ENCODE results near the gene NKTR. TPM values are rescaled to one million over a fixed set of nuclear protein-coding genes. Genes with fewer than 3 reads are reported as not detected.
A peak's percentile ranks its signal among the peaks of the same experiment; 100 is the strongest.

The NKTR gene
- total RNA-seq, 1 experiment from 2014 or later: 39.0 TPM

DNA sequence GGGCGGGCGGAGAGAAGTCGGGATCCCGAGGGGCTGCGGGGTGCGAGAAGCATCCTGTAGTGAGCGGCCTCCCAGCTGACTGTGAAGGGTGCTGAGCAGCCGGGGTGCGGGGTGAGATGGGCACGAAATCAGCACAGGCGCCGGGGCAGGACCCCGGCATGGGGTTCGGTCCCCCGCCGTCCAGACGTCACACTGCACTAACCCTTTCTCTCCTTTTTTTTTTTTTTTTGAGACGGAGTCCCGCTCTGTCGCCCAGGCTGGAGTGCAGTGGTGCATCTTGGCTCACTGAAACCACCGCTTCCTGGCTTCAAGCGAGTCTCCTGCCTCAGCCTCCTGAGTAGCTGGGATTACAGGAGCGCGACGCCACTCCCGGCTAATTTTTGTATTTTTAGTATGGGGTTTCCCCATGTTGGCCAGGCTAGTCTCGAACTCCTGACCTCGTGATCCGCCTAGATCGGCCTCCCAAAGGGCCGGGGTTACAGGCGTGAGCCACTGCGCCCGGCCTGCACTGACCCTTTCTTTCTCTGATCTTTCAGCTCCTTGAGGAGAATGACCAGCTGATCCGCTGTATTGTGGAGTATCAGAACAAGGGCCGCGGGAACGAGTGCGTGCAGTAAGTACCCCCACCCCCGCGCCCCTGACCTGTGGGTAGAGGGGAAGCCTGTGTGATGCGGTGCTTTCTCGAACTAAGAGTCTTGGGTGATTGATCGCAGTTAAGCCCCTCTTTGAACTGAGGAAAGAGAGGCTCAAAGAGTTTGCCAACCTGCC is 9.3 kb upstream of the NKTR start:
- no peaks in the 10 kb centered on the region for H3K9me3 ChIP-seq (ENCODE audit: control insufficient read depth, insufficient read depth, low read depth, low read length)
- H3K27me3 ChIP-seq (ENCODE audit: control insufficient read depth, insufficient read depth, low read length): no peaks in the 10 kb centered on the region
- H3K36me3 ChIP-seq (ENCODE audit: control insufficient read depth, insufficient read depth, low read length): no peaks in the 10 kb centered on the region
- ChIA-PET POLR2A (interaction anchor here (0.6 to 0.7 kb wide), 2 partner anchors 113 to 431 kb away, joined by 3 to 8 read pairs; no protein-coding TSS in a partner anchor), CTCF (interaction anchor here (0.7 kb wide), 2 partner anchors 47 to 67 kb away, joined by 3 to 6 read pairs; no protein-coding TSS in a partner anchor)
- no TSS peak for BruUV-seq (replicated peaks)
- H3K4me1 ChIP-seq (ENCODE audit: control insufficient read depth, insufficient read depth, low read length): peaks cover 10% of the 10 kb centered on the region
- H3K27ac ChIP-seq (ENCODE audit: low read length): peak overlapping the region; percentile 61
- no peak for DNase-seq (ENCODE audit: low read depth, low spot score)
- H3K4me3 ChIP-seq (ENCODE audit: low read depth in 2 of 2, low read length in 2 of 2): peak overlapping the region; percentile 55 to 72
- in situ Hi-C loops (cut with HindIII; ENCODE audit: low pct_unique_long_range_greater_than_20kb, low sequenced_read_pairs) (no loop called here), intact Hi-C loops (cut with micrococcal nuclease; ENCODE audit: unreplicated experiment) (no loop called here)
- no peak for TF ChIP-seq TCF7L2 (IDR thresholded peaks at IDR 0.05; ENCODE audit: low read depth, low read length)
- TF ChIP-seq, protein P1, sequence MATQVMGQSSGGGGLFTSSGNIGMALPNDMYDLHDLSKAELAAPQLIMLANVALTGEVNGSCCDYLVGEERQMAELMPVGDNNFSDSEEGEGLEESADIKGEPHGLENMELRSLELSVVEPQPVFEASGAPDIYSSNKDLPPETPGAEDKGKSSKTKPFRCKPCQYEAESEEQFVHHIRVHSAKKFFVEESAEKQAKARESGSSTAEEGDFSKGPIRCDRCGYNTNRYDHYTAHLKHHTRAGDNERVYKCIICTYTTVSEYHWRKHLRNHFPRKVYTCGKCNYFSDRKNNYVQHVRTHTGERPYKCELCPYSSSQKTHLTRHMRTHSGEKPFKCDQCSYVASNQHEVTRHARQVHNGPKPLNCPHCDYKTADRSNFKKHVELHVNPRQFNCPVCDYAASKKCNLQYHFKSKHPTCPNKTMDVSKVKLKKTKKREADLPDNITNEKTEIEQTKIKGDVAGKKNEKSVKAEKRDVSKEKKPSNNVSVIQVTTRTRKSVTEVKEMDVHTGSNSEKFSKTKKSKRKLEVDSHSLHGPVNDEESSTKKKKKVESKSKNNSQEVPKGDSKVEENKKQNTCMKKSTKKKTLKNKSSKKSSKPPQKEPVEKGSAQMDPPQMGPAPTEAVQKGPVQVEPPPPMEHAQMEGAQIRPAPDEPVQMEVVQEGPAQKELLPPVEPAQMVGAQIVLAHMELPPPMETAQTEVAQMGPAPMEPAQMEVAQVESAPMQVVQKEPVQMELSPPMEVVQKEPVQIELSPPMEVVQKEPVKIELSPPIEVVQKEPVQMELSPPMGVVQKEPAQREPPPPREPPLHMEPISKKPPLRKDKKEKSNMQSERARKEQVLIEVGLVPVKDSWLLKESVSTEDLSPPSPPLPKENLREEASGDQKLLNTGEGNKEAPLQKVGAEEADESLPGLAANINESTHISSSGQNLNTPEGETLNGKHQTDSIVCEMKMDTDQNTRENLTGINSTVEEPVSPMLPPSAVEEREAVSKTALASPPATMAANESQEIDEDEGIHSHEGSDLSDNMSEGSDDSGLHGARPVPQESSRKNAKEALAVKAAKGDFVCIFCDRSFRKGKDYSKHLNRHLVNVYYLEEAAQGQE (IDR thresholded peaks at IDR 0.05; ENCODE audit: insufficient read depth in 1 of 2, low read depth in 2 of 2, low read length in 1 of 2): no peak
- TF ChIP-seq, protein P2, sequence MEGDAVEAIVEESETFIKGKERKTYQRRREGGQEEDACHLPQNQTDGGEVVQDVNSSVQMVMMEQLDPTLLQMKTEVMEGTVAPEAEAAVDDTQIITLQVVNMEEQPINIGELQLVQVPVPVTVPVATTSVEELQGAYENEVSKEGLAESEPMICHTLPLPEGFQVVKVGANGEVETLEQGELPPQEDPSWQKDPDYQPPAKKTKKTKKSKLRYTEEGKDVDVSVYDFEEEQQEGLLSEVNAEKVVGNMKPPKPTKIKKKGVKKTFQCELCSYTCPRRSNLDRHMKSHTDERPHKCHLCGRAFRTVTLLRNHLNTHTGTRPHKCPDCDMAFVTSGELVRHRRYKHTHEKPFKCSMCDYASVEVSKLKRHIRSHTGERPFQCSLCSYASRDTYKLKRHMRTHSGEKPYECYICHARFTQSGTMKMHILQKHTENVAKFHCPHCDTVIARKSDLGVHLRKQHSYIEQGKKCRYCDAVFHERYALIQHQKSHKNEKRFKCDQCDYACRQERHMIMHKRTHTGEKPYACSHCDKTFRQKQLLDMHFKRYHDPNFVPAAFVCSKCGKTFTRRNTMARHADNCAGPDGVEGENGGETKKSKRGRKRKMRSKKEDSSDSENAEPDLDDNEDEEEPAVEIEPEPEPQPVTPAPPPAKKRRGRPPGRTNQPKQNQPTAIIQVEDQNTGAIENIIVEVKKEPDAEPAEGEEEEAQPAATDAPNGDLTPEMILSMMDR (IDR thresholded peaks at IDR 0.05): no peak
- no peak for TF ChIP-seq POLR2AphosphoS5 (IDR thresholded peaks at IDR 0.05; ENCODE audit: low read depth, low read length)
- no peak for TF ChIP-seq SIN3A (IDR thresholded peaks at IDR 0.05; ENCODE audit: borderline replicate concordance, insufficient read depth, low read depth, low read length)
- ATAC-seq: no peak; the same call in 1 of the 2 replicates

DNA sequence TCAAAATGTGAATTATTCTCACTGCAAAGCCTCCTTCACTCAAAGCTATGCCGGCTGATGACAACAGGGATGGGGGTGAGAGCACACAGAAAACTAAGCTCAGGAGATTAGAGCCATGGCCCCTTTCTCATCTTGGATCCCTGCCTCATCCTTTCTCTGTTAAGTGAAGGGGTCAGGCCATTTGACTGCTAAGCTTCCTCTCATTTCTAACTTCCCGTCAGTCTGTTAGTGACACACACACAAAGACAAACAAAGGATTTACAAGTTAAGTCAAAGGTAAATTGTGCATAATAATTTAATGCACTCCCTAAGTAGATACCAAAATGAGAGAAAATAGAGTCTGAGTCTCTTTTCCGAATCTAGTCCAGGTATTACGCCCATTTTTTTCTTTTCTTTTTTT is 8.7 kb upstream of the NKTR start:
- CTCF ChIA-PET: no interaction called here
- Histone ChIP-seq H3K36me3 (ENCODE audit: control insufficient read depth, insufficient read depth, low read length) (no peaks in the 10 kb centered on the region), H3K27me3 (ENCODE audit: control insufficient read depth, insufficient read depth, low read length) (no peaks in the 10 kb centered on the region), H3K27ac (ENCODE audit: low read length) (peak overlapping the region; percentile 61), H3K9me3 (ENCODE audit: control insufficient read depth, insufficient read depth, low read depth, low read length) (no peaks in the 10 kb centered on the region), H3K4me3 (ENCODE audit: low read depth in 2 of 2, low read length in 2 of 2) (peak overlapping the region; percentile 55 to 72), H3K4me1 (ENCODE audit: control insufficient read depth, insufficient read depth, low read length) (peaks cover 10% of the 10 kb centered on the region)
- in situ Hi-C loops (cut with HindIII; ENCODE audit: low pct_unique_long_range_greater_than_20kb, low sequenced_read_pairs): no loop called here
- TF ChIP-seq POLR2AphosphoS5 (IDR thresholded peaks at IDR 0.05; ENCODE audit: low read depth, low read length) (no peak), SIN3A (IDR thresholded peaks at IDR 0.05; ENCODE audit: borderline replicate concordance, insufficient read depth, low read depth, low read length) (no peak), TCF7L2 (IDR thresholded peaks at IDR 0.05; ENCODE audit: low read depth, low read length) (no peak)
- TF ChIP-seq, protein P1 (IDR thresholded peaks at IDR 0.05; ENCODE audit: insufficient read depth in 1 of 2, low read depth in 2 of 2, low read length in 1 of 2): no peak
- TF ChIP-seq, protein P2 (IDR thresholded peaks at IDR 0.05): no peak
- intact Hi-C loops (cut with micrococcal nuclease; ENCODE audit: unreplicated experiment): no loop called here
- ATAC-seq: no peak
- POLR2A ChIA-PET: no interaction called here
- no peak for DNase-seq (ENCODE audit: low read depth, low spot score)
- no TSS peak for BruUV-seq (replicated peaks)

Measured in Panc1 (cell line).